Gastroesophageal sphincter (tissue), 4 donors: ENCODE results near the gene GTF2H1. TPM values are rescaled to one million over a fixed set of nuclear protein-coding genes. Genes with fewer than 3 reads are reported as not detected.

Source experiments
- ATAC-seq: fragments of 150-250 bp; one replicate; pipeline ENCODE4 v1.9.1; 2016; ENCODE audit warnings: mild to moderate bottlenecking, moderate library complexity
- H3K27ac ChIP-seq, 4 donors: fragments of 200-600 bp; sonication (generic) in 3 of 4; 1 replicate in 3 of 4; 2 replicates in 1 of 4; pipeline ENCODE4 v1.5.1; 2016 to 2019
- H3K27me3 ChIP-seq: fragments of 200-600 bp; sonication (generic); one replicate; pipeline ENCODE4 v1.5.1; 2019
- H3K36me3 ChIP-seq, 2 donors: fragments of 200-600 bp; sonication (generic); one replicate each; pipeline ENCODE4 v1.5.1; 2019; ENCODE audit warnings: control low read depth in 1 of 2
- H3K4me1 ChIP-seq, 3 donors: fragments of 200-600 bp; sonication (generic); 1 replicate in 2 of 3; 2 replicates in 1 of 3; pipeline ENCODE4 v1.5.1; 2016 to 2019; ENCODE audit warnings: control low read depth in 2 of 3
- H3K4me3 ChIP-seq, 2 donors: fragments of 200-600 bp; sonication (generic); one replicate each; pipeline ENCODE4 v1.5.1; 2019; ENCODE audit warnings: mild to moderate bottlenecking in 1 of 2, moderate library complexity in 1 of 2
- H3K9me3 ChIP-seq, 3 donors: fragments of 200-600 bp; sonication (generic); one replicate each; pipeline ENCODE4 v1.5.1; 2017 to 2019; ENCODE audit warnings: control low read depth in 2 of 3
- CTCF ChIP-seq, 4 experiments: fragments of 200-600 bp in 2 of 4; fragments of 450-650 bp in 2 of 4; sonication (generic) in 1 of 4; IDR thresholded peaks; one replicate each; pipeline ENCODE4 v1.5.1; 2017 to 2019; ENCODE audit warnings: antibody characterized with exemption in 4 of 4, mild to moderate bottlenecking in 2 of 4, moderate library complexity in 2 of 4
- EP300 ChIP-seq: sonication (generic); formaldehyde crosslinking; IDR thresholded peaks from one replicate; pipeline ENCODE4 v1.6.1; 2017; ENCODE audit warnings: antibody characterized with exemption, mild to moderate bottlenecking
- POLR2A ChIP-seq, 2 donors: fragments of 450-650 bp; IDR thresholded peaks; one replicate each; pipeline ENCODE4 v1.6.1; 2017; ENCODE audit warnings: antibody characterized with exemption in 2 of 2, mild to moderate bottlenecking in 2 of 2, moderate library complexity in 1 of 2
- POLR2AphosphoS5 ChIP-seq: sonication (generic); formaldehyde crosslinking; IDR thresholded peaks from one replicate; pipeline ENCODE4 v1.6.1; 2017; ENCODE audit warnings: antibody characterized with exemption
- WGBS, 2 donors: methylation state at CpG; one replicate each; pipeline ENCODE4 v1.1.5; 2018; ENCODE audit warnings: low coverage in 1 of 2; 5-methylcytosine and 5-hydroxymethylcytosine counted together
- total RNA-seq, 4 donors: library from RNA; depleted of rRNA; stranded (reverse); fragments of >200 nt; gene quantifications; one replicate each; pipeline ENCODE4 v1.1.0, GENCODE V29; 2016

The GTF2H1 gene
- total RNA-seq, 4 donors from 2014 or later, result 47.3 to 61.8 (median 57.4) TPM

GRCh38 chr11:18361154-18361553, 38.8 kb downstream of the GTF2H1 start:
- no peaks in the 10 kb centered on the region for H3K4me1 ChIP-seq
- H3K36me3 ChIP-seq, result peaks cover 5 to 100% of the 10 kb centered on the region in 2 donors
- no peak for ATAC-seq
- H3K27ac ChIP-seq, result no peak overlapping the region
- H3K9me3 ChIP-seq, result no peaks in the 10 kb centered on the region
- no peak for TF ChIP-seq POLR2AphosphoS5
- H3K4me3 ChIP-seq, result no peak overlapping the region
- 94 to 96% methylated on average over 2 to 3 of the region's 5 CpGs for WGBS, 2 donors
- H3K27me3 ChIP-seq, result no peaks in the 10 kb centered on the region

GRCh38 chr11:18364495-18365073, 42.2 kb downstream of the GTF2H1 start:
- no peaks in the 10 kb centered on the region for H3K4me1 ChIP-seq
- no peak overlapping the region for H3K27ac ChIP-seq
- no peak for ATAC-seq
- whole genome bisulfite sequencing, 2 donors, result 70 to 75% methylated on average over 2 to 4 of the region's 4 CpGs
- H3K4me3 ChIP-seq, result no peak overlapping the region
- no peaks in the 10 kb centered on the region for H3K27me3 ChIP-seq
- peaks cover 2 to 81% of the 10 kb centered on the region in 2 donors for H3K36me3 ChIP-seq
- no peak for TF ChIP-seq POLR2A (IDR thresholded peaks at IDR 0.05)
- TF ChIP-seq POLR2AphosphoS5, result no peak
- no peak for TF ChIP-seq EP300
- TF ChIP-seq CTCF (IDR thresholded peaks at IDR 0.05), result no peak
- no peaks in the 10 kb centered on the region for H3K9me3 ChIP-seq

- 77 to 80% methylated on average over 1 to 4 of the region's 4 CpGs for WGBS, 2 donors
- no peak for ATAC-seq
- Histone ChIP-seq H3K4me1 (no peaks in the 10 kb centered on the region), H3K27me3 (no peaks in the 10 kb centered on the region), H3K27ac (no peak overlapping the region), H3K36me3 (peaks cover 2 to 70% of the 10 kb centered on the region in 2 donors), H3K4me3 (no peak overlapping the region), H3K9me3 (no peaks in the 10 kb centered on the region)
- TF ChIP-seq CTCF (IDR thresholded peaks at IDR 0.05), result no peak
- no peak for TF ChIP-seq EP300
- no peak for TF ChIP-seq POLR2A (IDR thresholded peaks at IDR 0.05)
- no peak for TF ChIP-seq POLR2AphosphoS5
Observed at GRCh38 chr11:18365741-18366140, 43.4 kb downstream of the GTF2H1 start.

GRCh38 chr11:18366286-18366685, 43.9 kb downstream of the GTF2H1 start:
- Histone ChIP-seq H3K4me3 (no peak overlapping the region), H3K27ac (no peak overlapping the region), H3K36me3 (peaks cover 2 to 64% of the 10 kb centered on the region in 2 donors), H3K27me3 (no peaks in the 10 kb centered on the region), H3K9me3 (no peaks in the 10 kb centered on the region), H3K4me1 (no peaks in the 10 kb centered on the region)
- ATAC-seq, result no peak
- 87 to 89% methylated on average over 4 of the region's 4 CpGs for WGBS, 2 donors
- TF ChIP-seq POLR2AphosphoS5, result no peak
- no peak for TF ChIP-seq EP300
- TF ChIP-seq POLR2A (IDR thresholded peaks at IDR 0.05), result no peak
- no peak for TF ChIP-seq CTCF (IDR thresholded peaks at IDR 0.05)

GRCh38 chr11:18367431-18367830, 45.1 kb downstream of the GTF2H1 start:
- TF ChIP-seq POLR2A (IDR thresholded peaks at IDR 0.05), result no peak
- TF ChIP-seq POLR2AphosphoS5, result no peak
- no peak for TF ChIP-seq EP300
- TF ChIP-seq CTCF (IDR thresholded peaks at IDR 0.05), result no peak
- WGBS, 2 donors, result 97% methylated on average over 3 of the region's 3 CpGs; no CpG with 5 or more reads in 1 of the 2 donors
- no peak overlapping the region for H3K4me3 ChIP-seq
- peaks cover 2 to 53% of the 10 kb centered on the region in 2 donors for H3K36me3 ChIP-seq
- H3K4me1 ChIP-seq, result no peaks in the 10 kb centered on the region
- no peak overlapping the region for H3K27ac ChIP-seq
- no peaks in the 10 kb centered on the region for H3K9me3 ChIP-seq
- no peaks in the 10 kb centered on the region for H3K27me3 ChIP-seq
- no peak for ATAC-seq
